Diencephalon (tissue), 1 donor: ENCODE data around the gene PEG3. TPM values are rescaled to one million over a fixed set of nuclear protein-coding genes. Genes with fewer than 3 reads are reported as not detected.

Experiments used
- small RNA-seq: library from RNA; depleted of rRNA; stranded (forward); fragments of <200 nt; gene quantifications from one replicate; pipeline ENCODE3, GENCODE V24; 2014
- total RNA-seq: library from RNA; depleted of rRNA; stranded (reverse); fragments of >200 nt; gene quantifications from one replicate; pipeline ENCODE4 v1.2.3, GENCODE V29; 2014

Gene PEG3
- 380 TPM for total RNA-seq

GRCh38 chr19:56840451-56841192 is at the start of gene PEG3, which contains the start of gene ZIM2:
PEG3 (minus strand) TSS chr19:56840726; CDS start chr19:56824655, 16,071 bp downstream.
ZIM2 (minus strand) TSS chr19:56840726; CDS start chr19:56824277, 16,449 bp downstream.

Small RNAs within 50 kb of the gene (small RNA-seq; reads per million reads assigned to genes)
- gene AC006115.2: not detected

Other genes starting within 250 kb of the PEG3 start
- 21.2 TPM for gene ZNF71, start 245.4 kb downstream of the PEG3 start, total RNA-seq
- 117 TPM for gene SMIM17, start 197.6 kb downstream of the PEG3 start, total RNA-seq
- gene ZNF835, start 169.0 kb downstream of the PEG3 start, total RNA-seq: 12.7 TPM
- gene ZIM2, start within 50 bp of the PEG3 start, total RNA-seq: 9.2 TPM